Neutrophil (primary cell): ENCODE data around the gene ADISSP.
A peak's percentile ranks its signal among the peaks of the same experiment; 100 is the strongest.

ENCODE experiments used
- H3K27ac ChIP-seq: fragments of 200-600 bp; sonication (generic); 2 replicates; pipeline ENCODE4 v1.5.1; 2016; ENCODE audit warnings: mild to moderate bottlenecking, moderate library complexity
- H3K27me3 ChIP-seq: fragments of 200-600 bp; sonication (generic); 2 replicates; pipeline ENCODE4 v1.6.0; 2016; ENCODE audit warnings: mild to moderate bottlenecking
- H3K36me3 ChIP-seq: fragments of 200-600 bp; sonication (generic); 2 replicates; pipeline ENCODE4 v1.5.1; 2017
- H3K4me1 ChIP-seq, 2 experiments: fragments of 200-600 bp in 1 of 2; sonication (generic) in 1 of 2; 1 replicate in 1 of 2; 2 replicates in 1 of 2; pipeline versions ENCODE4 v1.5.1 to v1.6.1; 2013 to 2016; ENCODE audit warnings: low read depth in 1 of 2, low read length in 1 of 2, mild to moderate bottlenecking in 1 of 2, moderate library complexity in 1 of 2; ENCODE audit not compliant: control insufficient read depth in 1 of 2, insufficient read depth in 1 of 2
- H3K4me3 ChIP-seq, 2 experiments: fragments of 200-600 bp in 1 of 2; sonication (generic) in 1 of 2; 1 replicate in 1 of 2; 2 replicates in 1 of 2; pipeline ENCODE4 v1.5.1; 2013 to 2016; ENCODE audit warnings: low read depth in 1 of 2, low read length in 1 of 2, mild to moderate bottlenecking in 1 of 2, moderate library complexity in 1 of 2
- H3K9me3 ChIP-seq: fragments of 200-600 bp; sonication (generic); 2 replicates; pipeline ENCODE4 v1.5.1; 2016
- TF ChIP-seq, protein P1 (sequence below): fragments of 200-600 bp; sonication (generic); IDR thresholded peaks from 2 replicates; pipeline ENCODE4 v1.5.1; 2016; ENCODE audit warnings: antibody characterized with exemption

ADISSP gene

GRCh38 chr20:3751675-3752385 lies 15.7 kb downstream of the ADISSP start:
- peaks cover 11 to 14% of the 10 kb centered on the region in 2 experiments for H3K4me1 ChIP-seq
- TF ChIP-seq, protein P1, sequence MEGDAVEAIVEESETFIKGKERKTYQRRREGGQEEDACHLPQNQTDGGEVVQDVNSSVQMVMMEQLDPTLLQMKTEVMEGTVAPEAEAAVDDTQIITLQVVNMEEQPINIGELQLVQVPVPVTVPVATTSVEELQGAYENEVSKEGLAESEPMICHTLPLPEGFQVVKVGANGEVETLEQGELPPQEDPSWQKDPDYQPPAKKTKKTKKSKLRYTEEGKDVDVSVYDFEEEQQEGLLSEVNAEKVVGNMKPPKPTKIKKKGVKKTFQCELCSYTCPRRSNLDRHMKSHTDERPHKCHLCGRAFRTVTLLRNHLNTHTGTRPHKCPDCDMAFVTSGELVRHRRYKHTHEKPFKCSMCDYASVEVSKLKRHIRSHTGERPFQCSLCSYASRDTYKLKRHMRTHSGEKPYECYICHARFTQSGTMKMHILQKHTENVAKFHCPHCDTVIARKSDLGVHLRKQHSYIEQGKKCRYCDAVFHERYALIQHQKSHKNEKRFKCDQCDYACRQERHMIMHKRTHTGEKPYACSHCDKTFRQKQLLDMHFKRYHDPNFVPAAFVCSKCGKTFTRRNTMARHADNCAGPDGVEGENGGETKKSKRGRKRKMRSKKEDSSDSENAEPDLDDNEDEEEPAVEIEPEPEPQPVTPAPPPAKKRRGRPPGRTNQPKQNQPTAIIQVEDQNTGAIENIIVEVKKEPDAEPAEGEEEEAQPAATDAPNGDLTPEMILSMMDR: no peak
- no peak overlapping the region for H3K27ac ChIP-seq
- H3K9me3 ChIP-seq: no peaks in the 10 kb centered on the region
- H3K27me3 ChIP-seq: peaks cover 12% of the 10 kb centered on the region
- H3K36me3 ChIP-seq: peaks cover 42% of the 10 kb centered on the region
- H3K4me3 ChIP-seq: peak overlapping the region; percentile 41 to 42

GRCh38 chr20:3751305-3751674 lies 16.3 kb downstream of the ADISSP start:
- no peaks in the 10 kb centered on the region for H3K9me3 ChIP-seq
- no peak overlapping the region for H3K27ac ChIP-seq
- peaks cover 39% of the 10 kb centered on the region for H3K36me3 ChIP-seq
- H3K4me1 ChIP-seq: peaks cover 11 to 14% of the 10 kb centered on the region in 2 experiments
- TF ChIP-seq, protein P1: no peak
- H3K27me3 ChIP-seq: peaks cover 12% of the 10 kb centered on the region
- H3K4me3 ChIP-seq: peak overlapping the region in 1 of 2 experiments; percentile 41

GRCh38 chr20:3749689-3750531 lies 17.6 kb downstream of the ADISSP start:
- Histone ChIP-seq H3K27ac (no peak overlapping the region), H3K4me1 (peaks cover 16 to 18% of the 10 kb centered on the region in 2 experiments), H3K9me3 (no peaks in the 10 kb centered on the region), H3K36me3 (peaks cover 25% of the 10 kb centered on the region), H3K4me3 (no peak overlapping the region), H3K27me3 (peaks cover 23% of the 10 kb centered on the region)
- TF ChIP-seq, protein P1: no peak

DNA sequence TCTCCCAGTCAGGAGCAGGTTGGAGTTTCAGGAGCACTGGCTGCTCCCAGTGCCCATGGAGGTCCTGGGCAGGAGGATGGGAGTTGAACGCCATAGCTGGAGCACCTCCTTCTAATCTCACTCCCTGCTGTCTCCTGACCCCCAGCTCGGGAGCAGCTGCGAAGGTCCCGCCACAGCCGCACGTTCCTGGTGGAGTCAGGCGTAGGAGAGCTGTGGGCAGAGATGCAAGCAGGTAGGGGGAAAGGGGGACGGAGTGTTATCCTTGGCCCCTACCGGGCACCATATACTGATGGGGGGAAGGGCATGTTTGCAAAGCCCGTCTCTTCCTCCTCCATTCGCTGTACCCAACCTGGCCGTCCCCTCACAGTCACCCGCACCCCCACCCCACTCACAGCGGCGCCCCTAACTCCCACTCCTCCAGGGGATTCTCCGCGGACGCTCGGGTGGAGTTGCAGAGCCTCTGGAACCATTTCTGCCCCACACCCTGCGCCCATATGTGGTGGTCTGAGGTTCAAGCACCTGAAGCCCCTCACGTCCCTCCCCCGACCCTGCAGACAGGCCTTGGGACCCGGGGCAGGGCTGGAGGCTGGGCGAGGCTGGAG lies 18.4 kb downstream of the ADISSP start:
- Histone ChIP-seq H3K4me3 (no peak overlapping the region), H3K27ac (no peak overlapping the region), H3K4me1 (peaks cover 19 to 22% of the 10 kb centered on the region in 2 experiments), H3K36me3 (peaks cover 18% of the 10 kb centered on the region), H3K27me3 (peaks cover 30% of the 10 kb centered on the region), H3K9me3 (no peaks in the 10 kb centered on the region)
- TF ChIP-seq, protein P1: no peak

DNA sequence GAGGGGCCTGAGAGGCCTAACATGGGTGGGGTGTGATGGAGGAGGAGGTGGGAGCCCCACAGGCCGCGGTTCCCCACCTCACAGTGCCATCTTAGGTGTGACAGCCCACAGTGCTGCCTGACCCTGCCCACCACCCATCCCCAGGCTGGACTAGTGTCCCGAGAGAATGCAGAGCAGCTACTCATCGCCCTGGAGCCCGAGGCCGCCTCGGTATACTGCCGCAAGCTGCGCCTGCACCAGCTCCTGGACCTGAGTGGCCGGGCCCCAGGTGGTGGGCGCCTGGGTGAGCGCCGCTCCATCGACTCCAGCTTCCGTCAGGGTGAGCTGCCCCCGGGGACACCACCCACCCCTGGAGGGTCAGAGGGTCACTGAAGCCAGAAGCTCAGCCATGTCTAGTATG lies 19.5 kb downstream of the ADISSP start:
- Histone ChIP-seq H3K9me3 (no peaks in the 10 kb centered on the region), H3K4me1 (peaks cover 19 to 22% of the 10 kb centered on the region in 2 experiments), H3K27me3 (peaks cover 34% of the 10 kb centered on the region), H3K36me3 (peaks cover 14% of the 10 kb centered on the region), H3K27ac (no peak overlapping the region), H3K4me3 (no peak overlapping the region)
- TF ChIP-seq, protein P1: no peak
